Testis (tissue), 3 donors: Measurements from ENCODE around the gene CEBPG. TPM values are rescaled to one million over a fixed set of nuclear protein-coding genes. Genes with fewer than 3 reads are reported as not detected.

ENCODE experiments used
- DNase-seq: peaks from one replicate; pipeline ENCODE4 v3.0.0-alpha.2; 2019
- H3K27ac ChIP-seq, 2 donors: fragments of 200-600 bp; sonication (generic); one replicate each; pipeline ENCODE4 v1.5.1; 2019
- H3K27me3 ChIP-seq: fragments of 200-600 bp; sonication (generic); one replicate; pipeline ENCODE4 v1.5.1; 2019
- H3K36me3 ChIP-seq: fragments of 200-600 bp; sonication (generic); one replicate; pipeline ENCODE4 v1.5.1; 2017; ENCODE audit warnings: low read depth; ENCODE audit errors: missing control alignments
- H3K4me1 ChIP-seq: fragments of 200-600 bp; sonication (generic); one replicate; pipeline ENCODE4 v1.5.1; 2019
- H3K4me3 ChIP-seq, 2 donors: fragments of 200-600 bp; sonication (generic); one replicate each; pipeline ENCODE4 v1.5.1; 2017 to 2019
- H3K9me3 ChIP-seq: fragments of 200-600 bp; sonication (generic); one replicate; pipeline ENCODE4 v1.5.1; 2017
- POLR2A ChIP-seq: fragments of 450-650 bp; IDR thresholded peaks from one replicate; pipeline ENCODE4 v1.6.1; 2017; ENCODE audit warnings: antibody characterized with exemption, mild to moderate bottlenecking, moderate library complexity
- WGBS, 2 donors: methylation state at CpG; one replicate each; pipeline ENCODE4 v1.1.5; 2018; 5-methylcytosine and 5-hydroxymethylcytosine counted together
- intact Hi-C: fragments of 100-400 bp; cut with DNase I; formaldehyde crosslinking; loops from one replicate; pipeline ENCODE4 v1.15.1; 2023; ENCODE audit warnings: low total_unique reads
- polyA plus RNA-seq: library from polyadenylated mRNA; stranded (reverse); fragments of 350-450 nt; fragmentation: Illumina TruSeq; extraction: RNeasy Lipid Tissue Mini Kit (QIAGEN cat#74804); gene quantifications from one replicate; pipeline ENCODE4 v1.2.3, GENCODE V29; 2014; ENCODE audit warnings: low read depth, low replicate concordance; ENCODE audit not compliant: insufficient read depth
- total RNA-seq, 2 donors: library from RNA; depleted of rRNA; stranded (reverse); fragments of >200 nt; gene quantifications; one replicate each; pipeline ENCODE4 v1.2.3, GENCODE V29; 2016
- TF ChIP-seq, protein P1 (sequence below), 3 experiments: fragments of 450-650 bp in 2 of 3; fragments of 200-600 bp in 1 of 3; sonication (generic) in 1 of 3; IDR thresholded peaks; one replicate each; pipeline ENCODE4 v1.5.1; 2016 to 2019; ENCODE audit warnings: antibody characterized with exemption in 3 of 3, mild to moderate bottlenecking in 2 of 3, moderate library complexity in 1 of 3

The CEBPG gene
- total and polyA plus RNA-seq, 3 donors from 2014 or later, result 20.8 to 24.3 (median 20.9) TPM

GRCh38 chr19:33389421-33390100, 16.1 kb downstream of the CEBPG start:
- Histone ChIP-seq H3K27me3 (no peaks in the 10 kb centered on the region), H3K9me3 (no peaks in the 10 kb centered on the region), H3K36me3 (no peaks in the 10 kb centered on the region), H3K4me3 (no peak overlapping the region), H3K27ac (peak overlapping the region in 1 of 2 donors; percentile 41), H3K4me1 (peaks cover 37% of the 10 kb centered on the region)
- intact Hi-C loops, result no loop called here
- TF ChIP-seq, protein P1, sequence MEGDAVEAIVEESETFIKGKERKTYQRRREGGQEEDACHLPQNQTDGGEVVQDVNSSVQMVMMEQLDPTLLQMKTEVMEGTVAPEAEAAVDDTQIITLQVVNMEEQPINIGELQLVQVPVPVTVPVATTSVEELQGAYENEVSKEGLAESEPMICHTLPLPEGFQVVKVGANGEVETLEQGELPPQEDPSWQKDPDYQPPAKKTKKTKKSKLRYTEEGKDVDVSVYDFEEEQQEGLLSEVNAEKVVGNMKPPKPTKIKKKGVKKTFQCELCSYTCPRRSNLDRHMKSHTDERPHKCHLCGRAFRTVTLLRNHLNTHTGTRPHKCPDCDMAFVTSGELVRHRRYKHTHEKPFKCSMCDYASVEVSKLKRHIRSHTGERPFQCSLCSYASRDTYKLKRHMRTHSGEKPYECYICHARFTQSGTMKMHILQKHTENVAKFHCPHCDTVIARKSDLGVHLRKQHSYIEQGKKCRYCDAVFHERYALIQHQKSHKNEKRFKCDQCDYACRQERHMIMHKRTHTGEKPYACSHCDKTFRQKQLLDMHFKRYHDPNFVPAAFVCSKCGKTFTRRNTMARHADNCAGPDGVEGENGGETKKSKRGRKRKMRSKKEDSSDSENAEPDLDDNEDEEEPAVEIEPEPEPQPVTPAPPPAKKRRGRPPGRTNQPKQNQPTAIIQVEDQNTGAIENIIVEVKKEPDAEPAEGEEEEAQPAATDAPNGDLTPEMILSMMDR (IDR thresholded peaks at IDR 0.05), result no peak
- TF ChIP-seq POLR2A, result no peak
- DNase-seq, result no peak
- WGBS, 2 donors, result 81% methylated on average over 15 to 22 of the region's 22 CpGs

DNA sequence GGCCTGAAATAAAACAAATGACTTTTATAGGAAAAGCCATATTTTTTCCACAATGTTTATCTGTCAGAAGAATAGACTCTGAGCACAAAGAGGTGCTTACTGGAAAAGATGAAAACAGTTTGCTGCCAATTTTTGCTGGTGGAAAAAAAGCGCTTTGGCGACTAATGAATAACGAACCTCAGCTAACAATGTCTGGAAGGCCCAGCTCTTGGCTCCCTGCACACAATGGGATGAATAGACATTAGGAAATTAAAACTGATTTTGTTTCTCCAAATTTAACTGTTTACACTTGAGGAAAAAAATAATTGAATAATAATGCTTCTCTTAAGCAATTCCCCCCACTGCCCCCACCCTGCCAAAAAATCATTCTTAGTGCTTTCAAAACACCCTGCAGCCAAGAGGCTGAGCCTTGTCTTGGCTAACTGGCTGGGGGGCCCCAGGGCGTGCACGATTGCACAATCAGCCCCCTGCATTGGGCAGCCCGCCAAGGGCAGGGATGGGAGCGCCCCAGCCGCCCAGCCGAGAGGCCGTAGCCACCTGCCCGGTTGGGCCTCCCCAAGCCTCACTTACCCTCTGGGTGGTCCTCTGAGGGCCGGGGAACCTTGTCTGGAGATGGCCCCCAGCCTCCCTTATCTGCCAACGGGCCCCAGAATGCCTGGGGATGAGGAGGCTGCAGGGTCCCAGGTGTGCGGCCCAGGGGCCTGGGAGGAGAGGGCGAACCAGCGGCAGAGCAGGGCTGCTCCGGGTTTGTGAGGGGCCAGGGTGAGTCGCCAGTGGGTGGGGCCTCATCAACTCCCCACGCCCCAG, 16.8 kb downstream of the CEBPG start:
- H3K9me3 ChIP-seq, result no peaks in the 10 kb centered on the region
- peaks cover 39% of the 10 kb centered on the region for H3K4me1 ChIP-seq
- no peak overlapping the region for H3K4me3 ChIP-seq
- peak; percentile 62 for DNase-seq
- H3K27ac ChIP-seq, result peak overlapping the region in 1 of 2 donors; percentile 41
- TF ChIP-seq, protein P1 (IDR thresholded peaks at IDR 0.05), result no peak
- no peak for TF ChIP-seq POLR2A
- no peaks in the 10 kb centered on the region for H3K27me3 ChIP-seq
- no peaks in the 10 kb centered on the region for H3K36me3 ChIP-seq
- 49 to 55% methylated on average over 13 to 17 of the region's 19 CpGs for WGBS, 2 donors
- intact Hi-C loops, result no loop called here

DNA sequence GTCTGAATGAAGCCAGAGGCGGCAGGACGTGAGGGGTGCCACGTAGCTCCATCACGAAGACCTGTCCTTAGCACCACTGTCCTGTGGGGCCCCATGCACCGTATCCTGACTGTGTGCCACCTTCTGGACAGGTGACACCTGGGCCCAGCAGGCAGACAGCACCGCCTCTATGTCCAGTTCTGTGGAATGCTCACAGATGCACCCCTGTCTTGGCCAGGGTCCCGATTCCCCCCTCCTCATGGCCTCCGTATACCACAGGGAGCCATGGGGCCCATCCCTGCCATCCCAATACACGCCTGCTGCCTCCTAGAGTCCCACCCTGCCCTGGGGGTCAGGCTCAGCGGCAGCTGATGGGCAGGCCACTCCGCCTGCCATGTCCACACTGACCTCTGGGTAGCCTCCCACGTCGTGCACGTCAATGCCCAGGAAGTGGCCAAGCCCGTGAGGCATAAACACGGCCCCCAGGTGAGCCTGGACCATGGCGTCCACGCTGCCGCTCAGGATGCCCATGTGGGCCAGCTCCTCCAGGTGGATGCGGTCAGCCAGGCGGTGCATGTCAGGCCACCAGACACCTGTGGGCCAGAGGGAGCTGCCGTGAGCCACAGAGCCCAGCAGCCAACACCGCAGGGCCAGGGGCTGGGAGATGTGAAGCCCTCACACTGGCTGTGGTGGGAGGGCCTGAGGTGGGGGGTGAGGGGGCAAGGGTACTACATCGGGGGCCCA, 17.6 kb downstream of the CEBPG start:
- DNase-seq, result no peak
- WGBS, 2 donors, result 74 to 95% methylated on average over 9 to 24 of the region's 24 CpGs
- intact Hi-C loops, result no loop called here
- Histone ChIP-seq H3K27ac (no peak overlapping the region), H3K9me3 (no peaks in the 10 kb centered on the region), H3K4me1 (peaks cover 43% of the 10 kb centered on the region), H3K27me3 (no peaks in the 10 kb centered on the region), H3K36me3 (no peaks in the 10 kb centered on the region), H3K4me3 (no peak overlapping the region)
- TF ChIP-seq, protein P1 (IDR thresholded peaks at IDR 0.05), result no peak
- no peak for TF ChIP-seq POLR2A

GRCh38 chr19:33391631-33392249, 18.2 kb downstream of the CEBPG start:
- no peak for TF ChIP-seq POLR2A
- TF ChIP-seq, protein P1 (IDR thresholded peaks at IDR 0.05), result no peak
- H3K27me3 ChIP-seq, result no peaks in the 10 kb centered on the region
- H3K27ac ChIP-seq, result no peak overlapping the region
- H3K36me3 ChIP-seq, result no peaks in the 10 kb centered on the region
- peaks cover 41% of the 10 kb centered on the region for H3K4me1 ChIP-seq
- intact Hi-C loops, result no loop called here
- H3K4me3 ChIP-seq, result no peak overlapping the region
- no peaks in the 10 kb centered on the region for H3K9me3 ChIP-seq
- DNase-seq, result no peak
- WGBS, 2 donors, result 67 to 86% methylated on average over 1 to 9 of the region's 12 CpGs
